SKM-1 (cell line): ENCODE results near the gene GSTM3.

Source experiments
- DNase-seq: peaks from one replicate; lab custom pipeline; 2025; ENCODE audit not compliant: unreplicated experiment; lab: John Stamatoyannopoulos, UW

Gene GSTM3

DNA sequence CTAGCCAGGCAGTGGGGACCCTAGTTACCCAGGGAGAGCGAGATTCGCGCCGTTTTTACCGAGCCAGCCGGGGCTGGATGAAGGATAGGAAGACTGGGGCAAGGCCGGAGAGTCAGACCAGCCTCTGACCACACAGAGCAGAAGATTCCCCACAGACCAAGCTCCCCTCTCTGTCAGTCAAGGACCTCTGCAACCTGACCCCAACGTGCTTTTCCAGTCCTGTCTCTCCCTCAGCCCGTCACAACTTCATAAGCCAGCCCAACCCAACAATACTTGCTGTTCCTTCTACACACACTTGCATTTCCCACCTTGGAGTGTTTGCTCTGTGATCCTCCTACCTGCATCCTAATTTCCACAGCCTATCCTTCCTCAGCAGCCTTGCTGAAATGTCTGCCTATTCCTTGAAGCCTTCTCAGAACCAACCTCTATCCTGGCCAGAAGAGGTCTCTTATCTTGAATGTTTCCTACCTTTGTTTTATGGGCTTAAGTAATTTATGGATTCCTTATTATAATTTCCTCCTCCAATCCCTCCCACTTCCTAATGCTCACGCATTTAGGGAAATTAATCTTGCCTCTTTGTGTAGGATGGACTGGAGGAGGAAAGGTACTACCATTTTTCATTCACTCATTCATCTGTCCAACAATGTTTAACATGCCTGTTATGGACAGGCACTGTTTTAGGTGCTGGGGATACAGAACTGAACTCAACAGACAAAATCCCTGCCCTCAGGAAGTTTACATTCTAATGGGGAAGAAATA lies at the start of gene GSTM3:
Gene GSTM3, minus strand, starts transcription at position 424 of the 759 bp plus-strand sequence. CDS start 751 bp downstream, outside the sequence.
- no peak for DNase-seq

DNA sequence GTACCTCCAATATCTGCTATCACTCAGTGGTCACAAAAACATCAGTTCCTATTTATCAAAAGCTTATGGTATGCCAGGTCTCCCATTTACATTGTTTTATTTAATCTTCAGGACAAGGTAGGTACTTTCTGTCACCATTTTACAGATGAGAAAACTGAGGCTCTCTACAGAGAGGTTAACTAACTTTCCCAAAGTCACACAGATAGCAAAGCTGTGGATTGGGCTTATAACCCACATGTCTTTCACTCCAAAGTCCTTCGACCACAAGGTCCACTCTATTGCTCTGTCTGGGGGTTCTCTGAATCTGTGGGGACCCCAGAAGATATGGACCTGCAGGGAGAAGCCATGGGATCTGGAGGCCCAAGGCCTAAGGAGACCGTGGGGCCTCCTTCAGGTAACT lies 49.5 kb upstream of the GSTM3 start:
- DNase-seq, result no peak

DNA sequence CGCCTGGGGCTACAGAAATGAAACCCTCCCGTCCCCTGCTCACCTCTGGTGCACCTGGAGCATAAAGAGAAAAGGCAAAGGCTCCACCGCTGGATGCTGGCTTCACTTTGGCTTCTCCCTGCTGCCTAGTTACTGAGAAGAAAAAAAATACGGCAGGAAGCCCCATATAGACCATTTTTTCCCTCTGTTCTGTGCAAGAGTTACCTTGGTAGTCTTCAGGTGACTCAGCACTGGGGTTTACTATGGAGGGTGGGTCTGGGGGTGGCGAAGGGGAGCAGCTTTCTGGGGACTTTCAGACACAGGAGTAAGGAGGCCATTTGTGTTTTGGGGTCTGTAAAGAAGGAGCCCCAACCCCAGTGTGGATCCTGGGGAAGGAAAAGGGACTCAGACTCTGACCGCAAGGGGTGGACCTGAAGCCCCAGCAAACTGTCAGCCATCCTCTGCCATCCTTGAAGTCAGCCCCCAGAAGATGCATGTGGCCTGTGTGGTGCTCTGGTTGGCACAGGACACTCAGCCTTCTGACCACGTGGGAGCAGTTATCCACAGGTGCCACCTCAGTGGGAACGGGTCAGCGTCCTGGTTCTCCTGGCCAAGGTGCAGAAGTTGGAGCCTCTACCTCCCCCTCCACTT lies 48.8 kb upstream of the GSTM3 start:
- no peak for DNase-seq

DNA sequence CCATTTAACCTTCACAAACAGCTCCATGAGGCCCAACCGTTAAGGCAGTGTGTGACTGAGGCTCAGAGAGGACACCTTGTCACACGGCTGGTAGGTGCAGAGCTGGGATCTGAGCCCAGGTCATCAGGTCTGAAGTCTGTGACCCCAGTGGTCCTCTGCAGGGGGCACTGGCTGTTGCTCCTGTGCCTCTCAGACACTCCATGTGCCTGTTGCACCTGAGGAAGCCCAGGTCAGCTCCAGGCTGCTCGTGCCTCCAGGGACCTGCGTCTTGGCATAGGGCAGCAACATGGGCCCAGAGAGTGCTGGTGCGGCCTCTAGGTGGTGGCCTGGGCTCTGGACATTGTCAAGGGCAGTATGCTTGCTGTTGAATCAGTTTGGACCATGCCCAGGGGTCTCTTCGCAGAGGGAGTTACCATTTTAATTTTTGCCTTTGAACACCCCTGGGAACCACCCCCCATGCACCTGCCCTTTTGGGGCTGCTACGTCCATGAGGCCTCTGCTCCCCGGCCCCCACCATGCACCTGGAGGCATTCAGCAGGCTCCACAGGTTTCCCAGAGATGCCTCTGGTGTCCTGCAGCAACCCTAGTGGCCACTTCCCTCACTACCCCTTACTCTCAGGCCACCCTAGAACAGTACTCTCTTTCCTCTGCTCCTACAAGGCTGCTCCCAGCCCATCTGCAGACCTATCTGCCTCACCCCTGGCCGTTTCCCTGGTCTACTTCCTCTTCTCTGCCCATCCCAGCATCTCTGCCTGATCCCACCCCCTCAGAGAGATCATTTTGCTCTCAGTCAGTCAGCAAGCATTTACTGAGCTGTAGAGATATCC lies 48.1 kb upstream of the GSTM3 start:
- DNase-seq, result peak; percentile 78

DNA sequence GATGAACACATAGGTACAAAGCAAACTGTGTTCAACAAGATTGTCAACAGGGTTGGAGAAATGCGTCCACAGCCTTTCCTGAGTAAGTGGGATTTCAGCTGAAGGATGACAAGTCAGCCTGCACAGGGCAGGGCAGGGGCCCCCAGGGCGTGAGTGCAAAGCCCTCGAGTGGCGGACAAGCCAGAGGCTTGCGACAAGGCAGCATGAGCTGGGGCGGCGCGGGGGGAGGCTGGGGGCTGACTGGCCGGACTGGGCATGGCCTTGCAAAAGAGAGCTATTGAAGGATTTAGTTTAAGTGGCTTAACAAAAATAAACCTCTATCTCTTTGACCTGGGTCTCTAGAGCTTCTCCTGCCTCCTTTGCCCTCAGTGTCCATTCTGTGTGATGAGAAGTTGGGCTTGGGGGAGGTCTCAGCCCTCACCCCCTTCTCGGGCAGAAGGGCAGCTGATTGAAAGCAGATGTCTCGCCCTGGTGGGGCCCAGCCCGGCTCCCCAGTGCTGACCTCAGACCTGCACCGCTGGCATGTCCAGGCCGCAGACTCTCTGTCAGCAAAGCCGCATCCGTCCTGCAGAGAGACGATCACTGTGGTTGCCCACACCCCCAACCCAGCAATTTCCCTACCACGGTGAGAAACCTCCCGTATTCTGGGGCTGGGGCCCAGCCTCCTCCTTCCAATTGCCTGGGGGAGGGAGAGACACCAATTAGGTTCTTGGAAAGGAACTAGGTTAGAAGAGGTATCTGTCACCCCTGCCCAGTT lies 47.2 kb upstream of the GSTM3 start:
- peak; percentile 22 for DNase-seq

DNA sequence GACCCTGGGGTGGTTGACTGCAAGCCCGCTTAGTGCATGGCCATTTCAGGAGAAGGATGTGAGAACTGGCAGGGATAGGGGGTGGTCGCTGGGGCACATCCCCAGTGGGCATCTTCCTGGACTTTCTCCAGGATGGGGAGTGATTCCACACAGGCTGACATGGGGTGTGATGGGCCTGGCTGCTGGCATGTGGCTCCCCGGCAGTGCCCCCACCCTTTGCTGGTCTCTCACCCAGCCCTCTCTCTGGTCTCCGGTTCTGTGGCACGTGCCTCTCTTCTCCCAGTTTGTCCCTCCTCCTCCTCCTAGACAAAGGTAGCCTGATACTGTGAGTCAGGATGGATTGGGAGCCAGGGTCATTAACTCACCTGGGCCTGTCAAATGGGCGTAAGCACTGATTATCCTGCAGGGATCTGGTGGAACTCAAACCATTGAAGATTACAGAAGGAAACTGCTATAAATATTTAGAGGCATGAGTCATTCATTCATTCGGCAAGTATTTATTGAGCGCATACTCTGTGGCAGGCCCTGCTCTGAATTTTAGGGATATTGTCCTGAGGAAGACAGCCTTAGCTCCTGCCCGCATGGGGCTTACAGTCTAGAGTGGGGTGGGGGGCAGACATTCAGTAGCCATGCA lies 46.5 kb upstream of the GSTM3 start:
- DNase-seq, result no peak

DNA sequence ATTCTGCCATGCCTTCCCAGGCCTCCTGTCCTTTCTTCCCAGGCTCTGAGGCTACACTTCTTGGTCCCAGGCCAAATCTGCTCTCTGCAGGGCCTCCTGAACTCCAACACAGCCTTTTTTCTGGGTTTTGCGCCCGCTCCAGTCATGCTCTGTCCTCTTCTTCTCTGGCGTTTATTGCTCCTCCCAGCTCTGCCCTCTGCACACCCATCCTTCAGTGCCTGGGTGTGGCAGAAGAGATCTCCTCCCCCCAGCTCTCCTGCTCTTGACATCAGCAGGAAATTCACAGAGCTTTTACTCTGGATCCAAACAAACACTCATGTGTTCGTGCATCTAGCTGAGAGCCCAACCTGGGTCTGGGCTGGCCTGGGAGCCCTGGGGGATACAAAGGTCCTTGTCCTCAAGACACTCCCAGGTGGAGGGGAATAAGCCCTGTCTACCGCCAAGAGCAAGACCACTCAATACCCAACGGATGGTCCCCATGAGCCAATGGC lies 45.7 kb upstream of the GSTM3 start:
- DNase-seq, result no peak

DNA sequence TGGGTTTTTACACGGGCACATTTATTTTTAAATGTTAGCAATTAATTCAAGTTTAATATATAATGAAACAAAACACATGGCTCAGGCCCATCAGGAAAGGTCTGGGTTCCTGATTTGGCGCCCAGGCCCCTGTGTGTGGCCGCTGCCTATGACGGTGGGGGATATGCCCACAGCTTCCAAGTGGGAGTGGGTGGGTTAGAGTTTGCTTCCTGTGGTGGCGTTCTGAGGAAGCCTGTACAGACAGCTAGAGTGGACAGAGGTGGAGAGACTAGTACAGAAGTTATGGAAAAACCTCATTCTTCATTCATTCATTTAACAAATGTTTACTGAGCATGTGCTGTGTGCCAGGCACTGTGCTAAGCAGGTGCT lies 45.3 kb upstream of the GSTM3 start:
- DNase-seq, result no peak

DNA sequence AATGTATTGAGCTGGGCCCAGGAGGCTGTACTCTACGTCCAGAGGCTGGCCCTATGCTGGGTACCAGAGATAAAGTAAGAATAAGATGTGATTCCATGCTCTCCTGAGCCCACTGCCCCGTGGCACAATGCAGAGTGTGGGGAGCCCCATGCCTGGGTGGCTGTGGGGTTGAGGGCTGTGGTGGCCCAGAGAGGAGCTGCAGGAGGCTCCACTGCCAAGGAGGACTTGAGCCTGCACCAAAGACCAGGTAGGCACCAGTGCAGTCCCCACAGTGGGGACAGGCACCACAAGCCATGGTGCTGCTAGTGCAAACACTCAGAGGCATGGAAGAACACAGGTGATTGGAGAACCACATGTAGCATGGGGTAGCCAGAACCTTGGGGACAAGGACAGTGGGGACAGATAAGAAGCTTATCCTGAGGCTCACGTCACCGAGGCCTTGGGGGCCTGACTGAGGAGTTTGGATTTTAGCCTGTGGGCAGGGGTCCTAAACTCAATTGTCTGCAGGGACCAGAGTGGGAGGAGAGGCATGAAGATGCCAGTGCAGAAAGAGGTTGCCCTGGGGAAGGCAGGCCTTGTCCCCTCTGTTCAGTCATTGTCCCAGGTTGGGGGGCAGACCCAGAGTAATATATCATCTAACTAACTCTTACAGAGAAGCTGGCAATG lies 44.7 kb upstream of the GSTM3 start:
- DNase-seq, result no peak

DNA sequence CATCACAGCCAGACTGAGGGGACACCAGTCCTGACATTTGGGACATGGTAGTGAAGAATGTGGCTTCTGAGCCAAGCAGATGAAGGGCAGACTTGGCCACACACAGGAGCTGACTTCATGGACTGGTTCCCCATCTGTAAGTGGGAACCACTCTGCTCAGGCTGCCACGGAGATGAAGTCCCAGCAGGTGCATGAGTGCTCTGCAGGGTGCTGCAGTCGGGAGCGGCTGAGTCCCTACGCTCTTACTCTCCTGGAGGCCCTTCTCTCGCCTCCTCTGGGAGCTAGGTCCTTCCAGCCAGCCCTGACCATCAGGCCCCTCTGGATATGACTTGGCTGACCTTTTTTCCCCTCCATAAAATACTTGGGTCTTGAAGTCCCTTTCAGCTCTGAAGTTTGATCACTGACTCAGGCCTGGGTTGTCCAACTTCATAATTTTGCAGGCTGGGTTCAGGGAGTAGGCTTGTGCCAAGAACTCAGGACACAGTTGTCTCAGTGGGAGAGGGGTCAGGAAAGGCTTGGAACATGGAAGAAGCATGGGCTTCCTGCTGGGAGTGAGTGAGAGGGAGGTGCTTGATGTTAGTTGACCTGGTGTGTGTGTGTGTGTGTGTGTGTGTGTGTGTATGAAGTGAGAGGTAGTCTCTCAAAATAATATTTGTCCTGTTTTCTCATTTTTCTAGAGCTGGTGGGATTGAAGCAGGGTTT lies 43.9 kb upstream of the GSTM3 start:
- no peak for DNase-seq

DNA sequence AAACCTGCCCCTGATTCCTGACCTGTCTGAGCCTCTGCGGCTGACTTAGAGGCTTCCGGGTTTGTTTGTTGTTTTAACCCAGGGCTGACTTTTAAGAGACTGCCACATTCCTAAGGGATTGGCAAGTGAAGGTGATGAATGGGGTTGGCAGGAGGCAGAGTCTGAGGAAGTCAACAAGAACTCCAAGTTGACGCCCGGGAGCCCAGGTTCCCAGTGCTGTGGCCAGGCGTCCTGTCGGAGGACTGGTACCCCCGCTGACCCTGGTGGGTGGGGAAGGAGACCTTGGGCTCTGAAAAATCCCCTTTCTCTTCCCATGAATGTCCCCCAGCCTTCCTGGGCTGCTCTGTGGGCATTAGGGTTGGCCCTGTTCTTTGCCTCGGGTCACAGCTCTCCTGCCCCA lies 42.6 kb upstream of the GSTM3 start:
- no peak for DNase-seq

DNA sequence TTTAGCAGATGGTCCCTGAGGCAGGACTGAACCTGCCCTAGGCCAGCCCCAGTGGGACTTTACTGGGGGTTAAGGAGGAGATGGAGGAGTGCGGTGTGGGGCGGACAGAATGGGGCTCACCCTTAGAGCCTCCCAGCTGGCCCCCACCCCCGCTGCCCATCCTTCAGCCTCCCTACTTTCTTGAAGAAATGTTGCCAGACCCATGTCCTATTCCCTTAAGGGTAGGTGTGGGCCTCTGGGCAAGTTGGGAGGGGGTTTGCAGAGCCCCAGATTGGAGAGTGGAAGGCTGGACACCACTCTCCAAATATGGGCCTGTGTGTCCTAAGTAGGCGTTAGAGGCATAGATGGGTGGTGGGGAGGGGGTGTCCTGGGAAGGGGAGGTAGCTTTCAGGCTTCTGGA lies 42.1 kb upstream of the GSTM3 start:
- no peak for DNase-seq

DNA sequence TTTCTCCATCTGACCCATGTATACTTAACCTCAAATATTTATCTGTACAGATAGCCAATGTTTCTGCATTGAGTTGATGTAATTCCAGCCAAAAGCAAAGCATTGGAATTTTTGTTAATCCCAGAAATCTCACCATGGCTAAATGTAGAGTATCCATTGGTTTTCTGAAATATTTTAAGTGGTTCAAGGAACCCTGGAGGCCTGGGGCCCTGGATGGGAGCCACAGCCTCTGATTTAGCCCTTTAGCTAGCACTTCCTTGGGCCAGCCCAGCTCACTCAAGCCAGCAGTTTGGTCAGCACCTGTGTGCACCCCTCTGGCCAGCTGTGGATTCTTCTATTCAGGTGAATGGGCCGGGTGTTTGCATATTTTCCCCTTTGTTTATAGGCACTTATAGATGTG lies 41.7 kb upstream of the GSTM3 start:
- DNase-seq, result no peak

DNA sequence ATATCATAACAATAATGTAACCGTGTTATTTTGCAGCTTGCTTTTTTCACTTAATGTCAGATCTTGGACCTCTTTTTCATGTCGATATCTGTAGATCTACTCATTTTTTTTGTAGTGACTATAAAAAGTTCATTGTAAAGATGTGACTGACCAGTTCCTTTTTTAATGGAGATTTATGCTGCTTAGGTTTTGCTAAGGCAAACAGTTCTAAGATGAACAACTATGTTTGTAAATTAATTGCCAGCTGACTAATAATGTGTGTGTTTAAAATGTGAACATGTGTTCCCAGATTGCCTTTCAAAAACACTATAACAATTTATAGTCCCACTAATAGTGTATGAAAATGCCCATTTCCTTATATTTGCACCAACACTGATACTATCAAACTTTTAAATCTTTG lies 41.0 kb upstream of the GSTM3 start:
- DNase-seq, result no peak

DNA sequence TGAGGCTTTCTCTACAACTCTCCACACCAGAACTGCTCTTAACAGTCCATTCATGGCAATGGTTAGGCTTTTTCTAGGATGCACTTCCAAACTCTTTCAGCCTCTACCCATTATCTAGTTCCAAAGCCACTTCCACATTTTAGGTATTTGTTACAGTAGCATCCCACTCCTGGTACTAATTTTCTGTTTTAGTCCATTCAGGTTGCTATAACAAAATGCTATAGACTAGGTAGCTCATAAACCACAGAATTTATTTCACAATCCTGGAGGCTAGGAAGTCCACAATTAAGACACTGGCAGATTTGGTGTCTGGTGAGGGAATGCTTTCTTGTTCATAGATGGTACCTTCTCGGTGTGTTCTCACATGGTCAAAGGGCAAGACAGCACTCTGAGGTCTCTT lies 40.1 kb upstream of the GSTM3 start:
- DNase-seq, result no peak

DNA sequence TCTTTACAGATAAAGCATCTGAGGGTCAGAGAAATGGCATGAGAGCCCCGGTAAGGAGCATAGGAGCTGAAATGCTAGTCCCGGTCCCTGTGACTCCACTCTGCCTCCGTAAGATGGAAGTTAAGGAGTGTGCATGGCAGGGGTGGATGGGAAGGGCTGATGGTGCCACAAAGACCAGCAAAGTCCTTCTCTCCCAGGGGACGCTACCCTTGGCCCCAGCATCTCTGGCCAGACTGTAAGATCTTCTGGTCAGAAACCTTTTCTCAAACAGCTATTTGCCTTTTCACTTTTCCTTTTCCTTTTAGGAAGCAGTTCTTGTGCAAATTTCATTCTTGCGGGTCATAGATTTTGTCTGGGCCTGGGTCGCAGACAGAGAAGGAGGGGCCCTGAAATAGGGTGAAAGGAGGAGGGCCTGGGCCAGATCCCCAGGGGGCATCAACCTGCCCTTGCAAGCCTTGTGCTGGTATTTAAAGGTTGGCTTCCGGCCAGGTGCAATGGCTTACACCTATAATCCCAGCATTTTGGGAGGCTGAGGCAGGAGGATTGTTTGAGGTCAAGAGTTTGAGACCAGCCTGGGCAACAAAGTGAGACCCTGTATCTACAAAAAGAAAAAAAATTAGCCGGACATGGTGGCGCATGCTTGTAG lies 37.3 kb upstream of the GSTM3 start:
- no peak for DNase-seq

DNA sequence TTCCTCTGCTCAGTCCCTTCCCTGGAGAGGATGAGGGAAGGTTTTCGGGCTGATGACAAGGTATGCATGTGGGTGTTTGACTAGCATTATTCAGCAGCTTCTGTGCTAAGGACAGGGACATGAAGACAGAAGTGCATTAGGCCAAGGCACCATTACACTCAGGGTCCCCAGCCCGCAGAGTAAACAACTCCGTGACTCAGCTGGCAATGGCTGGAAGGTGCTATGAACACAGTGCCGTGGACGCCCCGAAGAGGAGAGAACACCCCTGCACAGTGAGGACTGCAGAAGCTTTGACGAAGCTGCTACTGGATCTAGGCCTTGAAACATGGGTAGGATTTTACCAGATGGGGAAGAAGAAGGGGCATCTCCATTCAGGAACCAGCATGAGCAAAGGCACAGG lies 36.6 kb upstream of the GSTM3 start:
- no peak for DNase-seq

DNA sequence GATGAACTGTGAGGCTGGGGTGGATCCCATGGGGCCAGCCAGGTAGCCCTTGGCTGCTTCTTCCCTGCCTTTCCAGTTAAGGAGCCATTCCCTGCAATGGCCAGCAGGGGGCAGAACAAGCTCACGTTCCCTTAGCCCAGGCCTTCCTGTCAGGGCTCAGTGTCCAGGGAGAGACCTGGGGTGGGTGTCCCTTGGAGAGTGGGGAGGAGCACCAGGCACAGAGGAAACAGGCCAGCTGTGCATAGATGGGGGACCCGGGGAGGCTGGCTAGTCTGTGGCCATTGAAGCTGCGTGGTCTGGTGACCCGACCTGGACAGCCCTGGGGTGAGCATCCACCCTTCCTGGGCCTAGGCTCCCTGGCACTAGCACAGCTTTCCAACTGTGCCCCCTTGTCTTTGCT lies 36.1 kb upstream of the GSTM3 start:
- DNase-seq, result peak; percentile 70

DNA sequence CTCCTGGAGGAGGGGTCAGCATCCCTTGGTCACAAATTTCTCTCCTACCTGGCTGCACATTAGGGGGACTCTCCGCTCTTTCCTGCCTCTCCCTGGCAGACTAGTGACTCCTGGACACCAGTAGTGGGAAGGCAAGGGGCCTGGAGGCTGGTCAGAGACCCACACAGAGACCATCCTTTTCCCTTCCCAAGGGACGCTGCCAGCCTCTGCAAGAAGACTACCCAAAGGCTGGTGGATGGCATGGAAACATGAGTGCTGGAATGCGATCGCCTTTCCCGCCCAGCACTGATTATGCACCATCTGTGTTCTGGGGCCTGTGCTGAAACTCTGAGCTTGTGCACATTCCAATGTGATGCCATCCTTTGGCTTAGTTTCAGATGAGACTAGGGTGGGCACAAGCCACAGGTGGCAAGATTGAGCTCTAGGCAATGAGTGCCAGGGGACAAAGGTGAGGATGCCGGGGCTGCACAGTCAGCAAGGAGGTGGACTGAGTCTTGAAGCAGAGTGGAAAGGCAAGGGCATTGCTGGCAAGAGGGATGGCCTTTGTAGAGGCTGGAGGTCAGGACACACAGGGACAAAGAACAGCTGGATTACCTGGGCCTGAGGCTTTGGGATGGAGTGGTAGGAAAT lies 35.5 kb upstream of the GSTM3 start:
- DNase-seq, result no peak
